Stimulated activated CD8-positive, alpha-beta memory T cell treated with anti-CD3 and anti-CD28 coated beads, Interleukin-12 subunit alpha, Interleukin-12 subunit beta, amount 100 ng/mL, for 4 hours (primary cell): ENCODE data around the gene PCNX3.

ENCODE experiments used
- DNase-seq: peaks from one replicate; pipeline ENCODE4 v3.0.0-alpha.2; 2020; ENCODE audit warnings: low read depth

Gene PCNX3

DNA sequence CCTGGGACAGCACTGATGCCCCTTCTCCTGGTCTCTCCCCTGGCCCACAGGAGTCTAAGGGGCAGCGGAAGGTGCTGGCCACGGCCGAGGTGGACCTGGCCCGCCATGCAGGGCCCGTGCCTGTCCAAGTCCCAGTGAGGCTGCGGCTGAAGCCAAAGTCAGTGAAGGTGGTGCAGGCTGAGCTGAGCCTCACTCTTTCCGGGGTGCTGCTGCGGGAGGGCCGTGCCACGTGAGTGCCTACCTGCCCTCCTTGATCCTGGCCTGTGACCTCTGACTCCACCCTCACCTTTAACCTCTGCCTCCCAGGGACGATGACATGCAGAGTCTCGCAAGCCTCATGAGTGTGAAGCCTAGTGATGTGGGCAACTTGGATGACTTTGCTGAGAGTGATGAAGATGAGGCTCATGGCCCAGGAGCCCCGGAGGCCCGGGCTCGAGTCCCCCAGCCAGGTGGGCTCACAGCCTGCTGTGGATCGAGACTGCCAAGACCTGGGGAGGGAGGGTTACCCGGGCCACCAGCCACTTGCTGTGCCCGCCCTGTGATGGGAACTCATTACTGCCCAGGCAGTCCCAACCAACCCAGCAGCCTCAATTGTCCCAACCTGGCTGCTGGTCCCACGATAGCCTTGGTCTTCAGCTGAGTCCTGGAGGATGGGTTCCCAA lies 35.4 kb upstream of the PCNX3 start:
- no peak for DNase-seq

GRCh38 chr11:65580756-65581155 lies 34.8 kb upstream of the PCNX3 start:
- DNase-seq, result no peak

GRCh38 chr11:65581928-65582327 lies 33.6 kb upstream of the PCNX3 start:
- DNase-seq, result no peak

- DNase-seq, result no peak
These were observed 32.0 kb upstream of the PCNX3 start for GRCh38 chr11:65583589-65583988.

- no peak for DNase-seq
These were observed 31.5 kb upstream of the PCNX3 start for GRCh38 chr11:65584106-65584505.

DNA sequence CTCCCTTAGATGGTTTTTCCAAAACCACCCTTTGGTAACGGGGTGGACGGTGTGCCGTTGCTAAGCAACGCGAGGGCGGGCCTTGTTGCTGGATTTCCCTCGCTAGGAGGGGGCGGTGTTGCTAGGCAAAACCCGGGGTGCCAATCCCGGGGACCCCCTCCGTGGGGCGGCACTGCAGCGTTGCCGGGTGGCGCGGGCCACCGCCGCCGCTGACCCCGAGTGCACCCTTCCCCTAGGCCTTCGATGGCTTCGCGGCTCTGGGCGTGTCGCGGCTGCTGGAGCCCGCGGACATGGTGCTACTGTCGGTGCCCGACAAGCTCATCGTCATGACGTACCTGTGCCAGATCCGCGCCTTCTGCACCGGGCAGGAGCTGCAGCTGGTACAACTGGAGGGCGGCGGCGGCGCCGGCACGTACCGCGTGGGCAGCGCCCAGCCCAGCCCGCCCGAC lies 30.8 kb upstream of the PCNX3 start:
- DNase-seq, result no peak

- no peak for DNase-seq
These were observed 30.0 kb upstream of the PCNX3 start for GRCh38 chr11:65585396-65586246.

- no peak for DNase-seq
These were observed 29.3 kb upstream of the PCNX3 start for GRCh38 chr11:65586247-65586630.

GRCh38 chr11:65586676-65587075 lies 28.9 kb upstream of the PCNX3 start:
- DNase-seq, result no peak

DNA sequence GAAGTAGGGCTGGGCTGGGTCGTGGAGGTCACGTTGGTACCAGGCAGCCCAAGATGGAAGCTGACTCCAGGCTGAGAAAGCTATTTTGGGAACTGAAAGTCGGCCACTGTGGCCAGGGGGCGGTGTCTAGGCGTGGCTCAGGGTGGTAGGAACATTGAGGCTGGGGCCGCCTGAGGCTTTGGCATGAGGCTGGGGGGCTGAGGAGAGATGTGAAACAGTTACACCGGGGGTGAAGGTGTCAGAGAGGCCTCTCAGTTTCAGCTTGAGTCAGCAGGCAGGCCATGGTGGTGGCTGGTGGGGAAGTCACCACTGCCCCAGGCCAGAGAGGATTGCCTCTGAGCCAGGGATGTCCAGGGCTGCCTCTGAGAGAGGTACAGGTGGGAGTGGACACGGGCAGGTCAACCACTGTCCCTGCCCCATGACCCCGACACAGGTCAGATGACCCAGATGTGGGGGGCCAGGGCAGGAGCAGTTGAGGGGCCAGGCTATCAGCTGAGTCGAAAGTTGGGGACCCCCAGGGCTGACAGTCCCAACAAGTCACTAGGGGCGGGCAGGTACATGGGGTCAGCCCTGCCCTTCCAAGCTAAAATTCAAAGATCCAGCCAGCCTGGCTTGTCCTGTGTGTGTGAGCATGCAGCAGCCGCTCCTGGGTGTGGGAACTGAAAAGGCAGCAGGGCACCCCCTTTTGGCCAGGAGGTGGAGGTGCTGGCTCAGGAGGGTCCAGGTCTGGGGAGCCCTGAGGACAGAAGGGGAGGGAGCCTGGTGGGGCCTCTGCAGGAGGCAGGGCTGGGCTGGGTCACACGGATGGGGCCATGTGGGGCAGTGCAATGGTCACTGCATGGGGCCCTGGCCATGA lies 27.1 kb upstream of the PCNX3 start:
- no peak for DNase-seq

- no peak for DNase-seq
These were observed 25.9 kb upstream of the PCNX3 start for GRCh38 chr11:65589444-65590239.

DNA sequence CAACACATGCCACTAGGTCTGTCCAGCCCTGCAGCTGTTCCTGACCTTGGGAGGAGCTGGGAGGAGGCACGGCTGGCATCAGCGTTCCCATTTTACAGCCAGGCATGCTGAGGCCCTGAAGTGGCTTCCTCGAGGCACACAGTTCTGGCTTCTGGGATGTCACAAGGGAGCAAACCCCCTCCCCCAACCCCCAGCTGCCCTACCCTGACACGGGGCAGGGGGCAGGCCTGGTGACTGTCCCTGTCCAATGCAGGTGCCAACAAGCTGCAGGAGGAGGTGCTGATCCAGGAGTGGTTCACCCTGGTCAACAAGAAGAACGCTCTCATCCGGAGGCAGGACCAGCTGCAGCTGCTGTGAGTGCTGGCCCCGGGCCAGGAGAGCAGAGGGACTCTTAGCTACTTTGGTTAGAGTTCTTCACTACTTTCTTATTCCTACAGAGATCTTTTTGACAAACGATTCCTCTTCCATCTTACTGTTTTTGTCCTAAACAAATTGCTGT lies 25.3 kb upstream of the PCNX3 start:
- no peak for DNase-seq

GRCh38 chr11:65591939-65592857 lies 23.4 kb upstream of the PCNX3 start:
- DNase-seq, result no peak

GRCh38 chr11:65592858-65593517 lies 22.6 kb upstream of the PCNX3 start:
- no peak for DNase-seq

DNA sequence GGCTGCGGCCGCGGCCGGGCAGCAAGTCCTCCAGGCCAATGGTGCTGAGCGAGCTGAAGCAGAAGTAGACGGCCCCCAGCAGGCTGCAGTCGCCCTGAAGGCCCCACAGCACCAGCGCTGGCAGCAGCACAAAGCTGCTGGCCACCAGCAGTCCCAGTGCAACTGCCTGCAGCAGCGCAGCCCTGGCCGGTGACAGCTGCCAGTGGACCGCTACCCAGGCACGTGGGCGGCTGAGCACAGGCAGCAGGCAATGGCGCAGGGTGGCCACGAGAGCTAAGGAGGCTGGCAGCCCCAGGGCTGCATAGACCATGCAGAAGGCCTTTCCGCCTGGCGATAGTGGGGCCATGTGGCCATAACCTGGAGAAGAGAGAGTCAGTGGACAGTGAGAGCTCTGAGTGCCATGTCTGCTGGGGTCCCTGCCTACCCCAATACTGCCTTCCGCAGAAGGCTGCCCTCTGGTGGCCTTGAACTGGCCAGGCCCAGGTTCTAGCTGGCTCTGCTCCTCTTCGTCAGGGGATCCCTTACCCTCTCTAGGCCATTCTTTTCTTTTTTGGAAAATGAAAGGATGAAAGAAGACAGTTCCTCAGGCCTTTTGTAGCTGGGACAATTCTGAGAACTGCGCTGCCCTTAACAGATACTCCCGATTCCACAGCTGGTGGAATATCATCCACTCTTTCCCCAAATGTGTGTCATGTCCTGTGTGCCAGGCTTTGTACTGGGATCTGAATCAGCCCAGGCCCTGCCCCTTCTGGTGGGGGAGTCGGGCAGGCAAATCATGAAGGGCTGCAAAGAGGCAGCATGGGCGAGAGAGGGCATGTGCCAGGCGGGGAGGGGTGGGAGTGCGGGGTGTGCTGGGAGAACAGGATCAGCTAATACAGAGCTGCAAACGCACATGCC lies 21.8 kb upstream of the PCNX3 start:
- no peak for DNase-seq

- no peak for DNase-seq
These were observed 20.4 kb upstream of the PCNX3 start for GRCh38 chr11:65595131-65595530.

DNA sequence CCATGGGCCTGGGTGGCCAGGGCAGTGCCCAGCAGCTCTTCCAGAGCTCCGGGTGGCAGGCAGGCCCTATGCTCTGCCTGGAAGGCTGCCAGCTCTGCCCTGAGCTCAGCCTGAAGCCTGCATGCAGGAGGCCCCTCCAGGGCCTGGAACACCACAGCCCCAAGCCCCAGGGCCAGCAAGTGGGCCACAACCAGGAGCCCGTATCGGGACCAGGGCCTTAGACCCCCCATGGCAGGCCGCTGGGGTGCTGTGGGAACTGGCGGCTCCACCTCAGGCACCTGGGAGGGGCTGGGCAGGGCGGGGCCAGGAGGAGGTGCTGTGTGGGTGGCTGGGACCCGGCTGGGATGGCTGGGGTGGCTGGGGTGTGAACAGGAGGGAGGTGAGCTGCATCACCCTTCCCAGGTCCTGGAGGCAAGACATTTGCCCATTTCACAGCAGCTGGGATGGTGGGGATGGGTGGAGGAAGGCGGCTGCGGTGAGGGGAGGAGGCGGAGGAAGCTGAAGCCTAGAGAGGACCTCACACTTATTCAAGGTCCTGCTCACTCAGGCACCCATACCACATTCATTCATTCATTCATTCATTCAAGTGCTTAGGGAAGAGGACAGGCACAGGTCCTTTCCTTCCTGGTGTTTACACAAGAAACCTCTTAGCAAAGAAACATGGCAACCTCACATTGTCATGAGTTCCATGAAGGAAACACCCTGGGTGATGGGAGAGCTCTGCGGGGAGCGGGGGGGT lies 19.9 kb upstream of the PCNX3 start, which contains the start of gene KCNK7:
Gene KCNK7 (minus strand): TSS at position 258 of the 739 bp plus-strand sequence. CDS start 28 bp downstream, at position 230.
- no peak for DNase-seq

- DNase-seq, result no peak
These were observed 19.1 kb upstream of the PCNX3 start for GRCh38 chr11:65596520-65596919.
